Effector memory CD4-positive, alpha-beta T cell (primary cell): ENCODE results near the gene GJD3.
A peak's percentile ranks its signal among the peaks of the same experiment; 100 is the strongest.

ENCODE experiments used
- DNase-seq, 3 donors: peaks; one replicate each; pipeline ENCODE4 v3.0.0-alpha.2; 2020
- H3K27ac ChIP-seq: 2 replicates; pipeline ENCODE4 v1.7.0; 2013; ENCODE audit warnings: mild to moderate bottlenecking, low read length, moderate library complexity; ENCODE audit not compliant: insufficient read depth, poor library complexity, severe bottlenecking
- H3K27me3 ChIP-seq: replicated peaks from 2 replicates; pipeline ENCODE4 v1.7.0; 2013; ENCODE audit warnings: mild to moderate bottlenecking, low read length; ENCODE audit not compliant: insufficient read depth, control insufficient read depth, poor library complexity, severe bottlenecking
- H3K36me3 ChIP-seq: 2 replicates; pipeline ENCODE4 v1.7.0; 2013; ENCODE audit warnings: mild to moderate bottlenecking, low read length, moderate library complexity; ENCODE audit not compliant: control insufficient read depth, insufficient read depth
- H3K4me1 ChIP-seq: 2 replicates; pipeline ENCODE4 v1.7.0; 2013; ENCODE audit warnings: low read length, mild to moderate bottlenecking; ENCODE audit not compliant: control insufficient read depth, insufficient read depth, poor library complexity, severe bottlenecking
- H3K4me3 ChIP-seq: 2 replicates; pipeline ENCODE4 v1.7.0; 2013; ENCODE audit warnings: low read length, low read depth, mild to moderate bottlenecking; ENCODE audit not compliant: insufficient read depth, poor library complexity, severe bottlenecking
- H3K9me3 ChIP-seq: 2 replicates; pipeline ENCODE4 v1.7.0; 2013; ENCODE audit warnings: mild to moderate bottlenecking, low read length, moderate library complexity; ENCODE audit not compliant: control insufficient read depth

Gene GJD3

DNA sequence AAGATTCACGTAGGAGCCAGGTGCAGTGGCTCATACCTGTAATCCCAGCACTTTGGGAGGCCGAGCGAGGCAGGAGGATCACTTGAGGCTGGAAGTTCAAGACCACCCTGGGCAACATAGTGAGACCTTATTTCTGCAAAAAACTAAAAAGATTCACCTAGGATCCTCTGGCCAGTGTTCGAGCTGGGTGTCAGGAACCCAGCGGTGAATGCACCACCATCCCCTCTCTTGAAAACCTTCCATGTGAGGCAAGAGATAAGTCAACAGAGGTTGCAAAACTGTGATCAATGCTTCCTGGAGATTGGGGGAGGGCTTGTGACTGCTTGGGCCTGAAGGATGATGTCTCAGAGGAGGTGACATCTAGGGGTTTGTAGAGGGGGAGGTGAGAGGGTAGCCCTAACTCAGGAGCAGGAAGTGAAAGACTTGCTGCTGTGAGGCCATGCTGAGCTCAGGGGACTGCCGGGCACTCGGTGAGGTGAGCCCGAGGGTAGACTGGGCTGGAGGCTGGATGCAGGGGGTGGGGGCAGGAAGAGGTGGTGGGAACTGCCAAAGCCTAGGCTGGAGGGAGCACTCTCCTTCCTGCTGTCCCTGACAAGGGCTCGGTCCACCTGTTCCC, 11.7 kb downstream of the GJD3 start:
- no peak for DNase-seq
- H3K9me3 ChIP-seq, result no peaks in the 10 kb centered on the region
- peaks cover 79% of the 10 kb centered on the region for H3K36me3 ChIP-seq
- H3K27me3 ChIP-seq, result no peaks in the 10 kb centered on the region
- H3K4me1 ChIP-seq, result peaks cover 9% of the 10 kb centered on the region
- H3K4me3 ChIP-seq, result no peak overlapping the region
- no peak overlapping the region for H3K27ac ChIP-seq

DNA sequence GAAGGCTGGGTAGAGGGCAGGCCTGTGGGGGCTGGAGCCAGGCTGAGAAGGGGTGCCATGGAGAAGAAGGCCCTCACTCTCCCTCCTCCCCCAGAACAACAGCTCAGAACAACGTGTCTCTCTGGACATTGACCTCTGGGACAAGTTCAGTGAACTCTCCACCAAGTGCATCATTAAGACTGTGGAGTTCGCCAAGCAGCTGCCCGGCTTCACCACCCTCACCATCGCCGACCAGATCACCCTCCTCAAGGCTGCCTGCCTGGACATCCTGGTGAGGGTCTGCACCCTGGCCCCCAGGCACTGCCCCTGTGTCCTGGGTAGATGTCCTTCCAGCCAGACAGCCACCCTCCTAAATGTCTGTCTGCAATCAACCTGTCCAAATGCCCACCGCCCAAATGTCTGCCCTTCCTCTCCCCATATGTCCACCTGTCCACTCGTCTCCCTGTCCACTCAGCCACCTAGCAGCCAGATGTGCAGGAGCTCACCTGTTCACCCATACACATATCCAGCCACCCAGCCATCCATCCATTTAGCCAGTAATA, 12.2 kb downstream of the GJD3 start:
- H3K36me3 ChIP-seq, result peaks cover 79% of the 10 kb centered on the region
- H3K27ac ChIP-seq, result no peak overlapping the region

GRCh38 chr17:40351359-40352236, 12.9 kb downstream of the GJD3 start:
- no peak for DNase-seq
- no peaks in the 10 kb centered on the region for H3K9me3 ChIP-seq
- H3K36me3 ChIP-seq, result peaks cover 79% of the 10 kb centered on the region
- H3K27me3 ChIP-seq, result no peaks in the 10 kb centered on the region
- H3K27ac ChIP-seq, result no peak overlapping the region
- H3K4me1 ChIP-seq, result peaks cover 22% of the 10 kb centered on the region
- H3K4me3 ChIP-seq, result no peak overlapping the region

More for the DNA sequence above, 12.2 kb downstream of the GJD3 start:
- Histone ChIP-seq H3K9me3 (no peaks in the 10 kb centered on the region), H3K27me3 (no peaks in the 10 kb centered on the region), H3K4me3 (no peak overlapping the region), H3K4me1 (peaks cover 14% of the 10 kb centered on the region)
- DNase-seq, result no peak

GRCh38 chr17:40350689-40351358, 13.7 kb downstream of the GJD3 start:
- Histone ChIP-seq H3K36me3 (peaks cover 72% of the 10 kb centered on the region), H3K4me3 (no peak overlapping the region), H3K9me3 (no peaks in the 10 kb centered on the region), H3K4me1 (peaks cover 29% of the 10 kb centered on the region), H3K27ac (no peak overlapping the region), H3K27me3 (no peaks in the 10 kb centered on the region)
- no peak for DNase-seq

DNA sequence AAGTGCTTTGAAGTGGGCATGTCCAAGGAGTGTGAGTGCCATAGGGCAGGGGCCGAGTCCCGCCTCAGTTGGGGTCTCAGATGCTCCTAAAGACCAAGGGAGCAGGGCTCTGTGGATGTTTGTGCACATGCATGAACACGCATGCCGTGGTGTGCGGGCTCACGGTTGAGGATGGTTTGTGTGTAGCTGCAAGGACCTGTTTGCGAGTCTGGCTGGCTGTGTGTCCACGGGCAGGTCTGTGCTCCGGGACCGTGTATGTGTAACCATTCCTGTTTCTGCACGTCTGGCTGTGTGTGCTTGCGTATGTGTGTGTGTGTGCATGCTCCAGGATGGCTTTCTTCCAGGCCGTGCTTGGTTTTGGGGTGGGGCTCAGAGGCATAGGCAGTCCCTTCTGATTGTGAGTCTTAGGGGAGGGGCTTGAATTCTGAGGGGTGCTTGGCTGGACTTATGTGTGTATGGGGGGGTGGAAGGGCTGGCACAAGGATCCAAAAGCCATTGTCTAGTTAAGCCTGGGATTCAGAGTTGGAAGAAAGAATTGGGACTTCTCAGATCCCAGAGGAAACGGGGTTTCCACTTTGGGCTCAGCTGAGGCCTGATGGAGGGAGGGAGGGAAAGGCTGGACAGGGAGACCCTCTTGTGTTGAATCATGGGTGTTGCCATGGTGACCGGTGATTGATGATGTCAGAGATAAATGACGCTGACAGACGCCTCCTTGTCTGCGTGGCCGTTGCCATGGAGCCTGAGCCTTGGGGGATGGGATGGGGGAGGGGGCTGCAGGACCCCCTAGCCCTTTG, 14.4 kb downstream of the GJD3 start:
- peaks cover 36% of the 10 kb centered on the region for H3K4me1 ChIP-seq
- no peak overlapping the region for H3K4me3 ChIP-seq
- H3K27me3 ChIP-seq, result no peaks in the 10 kb centered on the region
- H3K27ac ChIP-seq, result peak overlapping the region; percentile 23
- H3K36me3 ChIP-seq, result peaks cover 65% of the 10 kb centered on the region
- H3K9me3 ChIP-seq, result no peaks in the 10 kb centered on the region
- DNase-seq, result no peak

- H3K36me3 ChIP-seq, result peaks cover 58% of the 10 kb centered on the region
- H3K27me3 ChIP-seq, result no peaks in the 10 kb centered on the region
- H3K27ac ChIP-seq, result peak overlapping the region; percentile 23
- no peak for DNase-seq
- no peaks in the 10 kb centered on the region for H3K9me3 ChIP-seq
- H3K4me3 ChIP-seq, result no peak overlapping the region
- peaks cover 39% of the 10 kb centered on the region for H3K4me1 ChIP-seq
Observed at GRCh38 chr17:40349477-40349894, 15.1 kb downstream of the GJD3 start.

- DNase-seq, result no peak
- H3K4me1 ChIP-seq, result peaks cover 45% of the 10 kb centered on the region
- H3K27me3 ChIP-seq, result no peaks in the 10 kb centered on the region
- H3K9me3 ChIP-seq, result no peaks in the 10 kb centered on the region
- H3K36me3 ChIP-seq, result peaks cover 52% of the 10 kb centered on the region
- peak overlapping the region; percentile 36 for H3K27ac ChIP-seq
- no peak overlapping the region for H3K4me3 ChIP-seq
Observed at GRCh38 chr17:40348562-40349476, 15.7 kb downstream of the GJD3 start.

DNA sequence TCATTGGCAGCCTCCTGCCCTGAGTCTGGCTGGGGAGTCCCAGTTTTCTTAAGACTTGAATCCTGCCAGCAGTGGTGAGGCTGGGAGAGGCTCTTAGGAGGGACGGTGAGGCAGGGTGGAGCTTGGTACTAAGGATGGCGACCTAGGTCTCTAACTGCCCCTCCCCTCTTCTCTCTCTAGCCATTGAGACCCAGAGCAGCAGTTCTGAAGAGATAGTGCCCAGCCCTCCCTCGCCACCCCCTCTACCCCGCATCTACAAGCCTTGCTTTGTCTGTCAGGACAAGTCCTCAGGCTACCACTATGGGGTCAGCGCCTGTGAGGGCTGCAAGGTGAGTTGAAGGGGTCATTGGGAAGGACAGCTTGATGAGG, 16.4 kb downstream of the GJD3 start:
- no peak overlapping the region for H3K4me3 ChIP-seq
- H3K27ac ChIP-seq, result peak overlapping the region; percentile 71
- no peaks in the 10 kb centered on the region for H3K27me3 ChIP-seq
- H3K4me1 ChIP-seq, result peaks cover 52% of the 10 kb centered on the region
- H3K36me3 ChIP-seq, result peaks cover 49% of the 10 kb centered on the region
- no peak for DNase-seq
- no peaks in the 10 kb centered on the region for H3K9me3 ChIP-seq
